HG02678 (cell line): ENCODE measurements around the gene SPNS1.
"Not testable (repeated sequence)": the region's sequence is repeated elsewhere in the genome, so short reads cannot be mapped to it uniquely, and the experiment has no call there.

Experiments
- ATAC-seq: cut with Tn5 transposase; IDR thresholded peaks from one replicate; pipeline ENCODE4 v1.9.1; 2021; ENCODE audit warnings: mild to moderate bottlenecking, moderate library complexity; ENCODE audit not compliant: unreplicated experiment

Gene SPNS1

DNA sequence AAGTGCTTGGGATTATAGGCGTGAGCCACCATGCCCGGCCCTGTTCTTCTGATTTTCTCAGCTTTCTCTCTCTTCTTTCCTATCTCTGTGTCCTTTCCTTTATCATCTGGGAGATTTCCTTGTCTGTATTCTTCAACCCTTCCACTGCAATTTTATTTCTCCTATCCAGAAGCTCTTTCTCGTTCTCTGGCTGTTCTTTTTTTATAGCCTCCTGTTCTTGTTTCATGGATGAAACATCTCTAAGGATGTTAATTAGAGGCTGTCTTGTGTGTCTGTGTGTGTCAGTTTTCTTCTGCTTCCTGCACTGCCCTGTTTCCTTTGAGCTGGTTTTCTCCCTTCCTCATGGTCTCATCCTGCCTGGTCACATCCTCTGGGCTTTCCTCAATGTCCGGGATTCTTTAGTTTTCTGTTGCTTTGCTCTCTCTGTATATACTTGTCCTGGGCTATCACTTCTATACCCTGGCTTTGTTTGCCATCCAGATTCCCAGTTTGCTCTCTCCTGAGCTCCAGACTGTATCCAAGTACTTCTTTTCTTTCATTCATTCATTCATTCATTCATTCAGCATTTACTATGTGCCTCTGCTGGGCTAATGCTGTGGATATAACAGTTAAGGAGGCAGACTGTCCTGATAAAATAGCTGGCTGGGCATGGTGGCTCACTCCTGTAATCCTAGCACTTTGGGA is 12.7 kb downstream of the SPNS1 start:
- ATAC-seq = no peak

DNA sequence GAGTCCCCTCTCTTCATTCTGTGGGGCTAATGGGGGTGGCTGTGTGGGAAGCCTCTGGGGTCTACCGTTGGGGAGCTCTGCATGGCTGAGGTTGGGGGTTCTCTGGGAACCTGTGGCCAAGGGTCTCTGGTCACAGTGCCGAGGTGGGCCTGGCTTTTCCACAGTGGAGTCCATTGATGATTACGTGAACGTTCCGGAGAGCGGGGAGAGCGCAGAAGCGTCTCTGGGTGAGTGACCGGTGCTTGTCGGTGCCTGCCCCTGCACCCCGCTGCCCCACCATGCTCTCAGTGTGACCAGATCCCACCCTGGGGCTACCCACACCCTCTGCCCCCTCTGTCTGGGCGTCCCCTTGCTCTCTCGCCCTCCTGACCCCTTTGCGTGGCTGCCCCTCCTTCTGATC is 14.8 kb downstream of the SPNS1 start:
- ATAC-seq = no peak

DNA sequence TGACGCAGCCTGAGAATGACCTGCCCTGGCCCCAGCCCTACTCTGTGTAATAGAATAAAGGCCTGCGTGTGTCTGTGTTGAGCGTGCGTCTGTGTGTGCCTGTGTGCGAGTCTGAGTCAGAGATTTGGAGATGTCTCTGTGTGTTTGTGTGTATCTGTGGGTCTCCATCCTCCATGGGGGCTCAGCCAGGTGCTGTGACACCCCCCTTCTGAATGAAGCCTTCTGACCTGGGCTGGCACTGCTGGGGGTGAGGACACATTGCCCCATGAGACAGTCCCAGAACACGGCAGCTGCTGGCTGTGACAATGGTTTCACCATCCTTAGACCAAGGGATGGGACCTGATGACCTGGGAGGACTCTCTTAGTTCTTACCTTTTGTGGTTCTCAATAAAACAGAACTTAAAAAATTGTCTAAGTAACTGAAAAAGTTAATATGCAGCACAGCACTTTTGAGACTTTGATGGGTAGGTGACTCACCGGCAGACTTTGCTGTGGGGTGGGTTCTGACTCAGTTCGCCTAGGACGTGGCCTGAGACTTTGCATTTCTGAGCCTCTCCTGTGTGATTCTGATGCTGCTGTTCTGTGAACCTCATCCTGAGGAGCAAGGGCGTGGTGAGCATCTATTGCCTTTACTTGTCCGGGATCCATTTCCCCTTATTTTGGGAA is 15.9 kb downstream of the SPNS1 start:
- no peak for ATAC-seq

DNA sequence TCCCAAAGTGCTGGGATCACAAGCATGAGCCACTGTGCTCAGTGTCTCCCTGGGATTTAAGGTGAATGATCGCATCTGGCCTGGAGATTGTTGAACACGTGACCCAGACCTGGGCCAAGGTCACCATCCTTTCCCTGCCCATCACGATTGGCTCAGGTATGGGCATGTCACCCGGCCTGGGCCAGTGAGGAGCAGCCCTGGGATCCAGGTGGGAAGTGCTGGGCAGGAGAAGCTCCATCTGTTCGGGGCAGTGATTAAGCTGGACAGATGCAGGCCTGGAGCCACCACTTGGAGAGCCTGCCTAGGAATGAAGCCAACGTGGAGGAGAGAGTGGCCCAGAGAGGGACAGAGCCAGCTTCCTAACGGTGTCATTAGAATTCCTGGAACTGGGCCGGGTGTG is 17.1 kb downstream of the SPNS1 start:
- ATAC-seq = no peak

DNA sequence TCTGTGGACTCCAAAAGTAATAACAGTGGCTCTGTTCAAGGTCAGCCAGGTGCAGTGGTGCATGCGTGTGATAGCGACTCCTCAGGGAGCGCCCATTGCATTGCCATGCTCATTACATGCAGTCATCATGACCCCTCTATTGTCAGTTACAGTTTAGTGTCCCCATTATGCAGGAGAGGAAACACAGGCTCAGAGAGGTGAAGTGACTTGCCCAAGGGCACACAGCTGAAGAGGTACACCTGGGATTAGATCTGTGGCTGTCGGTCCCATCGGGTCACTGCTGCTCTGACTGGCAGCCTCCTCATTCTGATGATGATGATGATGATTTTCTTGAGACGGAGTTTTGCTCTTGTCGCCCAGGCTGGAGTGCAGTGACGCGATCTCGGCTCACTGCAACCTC is 17.9 kb downstream of the SPNS1 start:
- no peak for ATAC-seq

DNA sequence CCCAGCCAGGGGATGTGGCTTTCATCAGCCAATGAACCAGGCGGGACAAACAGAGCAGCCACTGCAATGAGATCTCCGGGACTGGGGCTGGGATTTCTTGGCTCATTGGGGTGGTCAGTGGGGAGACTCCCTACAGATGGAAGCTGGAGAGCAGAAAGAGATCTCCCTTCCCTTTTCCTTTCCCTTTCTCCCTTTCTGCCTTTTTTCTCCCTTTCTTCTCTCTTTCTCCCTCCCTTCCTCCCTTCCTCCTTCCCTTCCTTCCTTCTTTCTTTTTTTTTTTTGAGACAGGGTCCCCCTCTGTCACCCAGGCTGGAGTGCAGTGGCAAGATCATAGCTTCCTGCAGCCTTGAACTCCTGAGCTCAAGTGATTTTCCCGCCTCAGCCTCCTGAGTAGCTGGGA is 24.3 kb downstream of the SPNS1 start:
- ATAC-seq = no peak

DNA sequence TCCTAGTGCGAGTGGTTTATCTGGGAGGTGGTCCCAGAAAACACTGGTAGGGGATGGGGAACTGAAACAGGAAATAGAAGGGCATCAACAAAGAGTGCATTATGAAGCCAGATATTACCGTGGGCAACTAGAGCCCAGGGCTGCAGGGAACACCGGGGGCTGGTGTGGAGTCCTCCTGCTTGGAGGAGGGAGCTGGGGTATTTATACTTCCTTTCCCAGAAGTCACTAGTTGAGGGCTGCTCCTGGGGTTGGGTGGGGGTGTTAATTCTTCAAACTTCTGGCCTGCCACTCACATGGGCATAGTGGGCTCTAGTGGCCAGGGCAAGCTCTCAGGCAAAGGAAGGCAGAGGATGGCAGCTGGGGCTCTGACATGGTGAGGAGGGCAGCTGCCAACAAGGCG is 25.0 kb downstream of the SPNS1 start:
- no peak for ATAC-seq

DNA sequence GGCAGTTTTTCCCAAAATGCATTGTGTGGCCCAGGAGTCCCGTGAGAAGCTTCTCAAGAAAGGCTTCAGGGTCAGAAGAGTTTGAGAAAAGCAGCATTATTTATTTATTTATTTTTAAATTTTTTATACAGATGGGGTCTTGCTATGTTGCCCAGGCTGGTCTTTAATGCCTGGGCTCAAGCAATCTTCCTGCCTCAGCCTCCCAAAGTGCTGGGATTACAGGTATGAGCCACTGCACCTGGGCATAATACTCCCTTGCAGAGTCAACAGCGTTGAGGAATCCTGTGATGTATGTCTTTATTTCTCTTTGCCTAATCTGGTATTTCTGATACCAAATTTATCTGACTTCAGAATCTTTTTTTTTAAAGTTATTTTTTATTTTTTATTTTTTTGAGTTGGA is 25.4 kb downstream of the SPNS1 start:
- no peak for ATAC-seq

DNA sequence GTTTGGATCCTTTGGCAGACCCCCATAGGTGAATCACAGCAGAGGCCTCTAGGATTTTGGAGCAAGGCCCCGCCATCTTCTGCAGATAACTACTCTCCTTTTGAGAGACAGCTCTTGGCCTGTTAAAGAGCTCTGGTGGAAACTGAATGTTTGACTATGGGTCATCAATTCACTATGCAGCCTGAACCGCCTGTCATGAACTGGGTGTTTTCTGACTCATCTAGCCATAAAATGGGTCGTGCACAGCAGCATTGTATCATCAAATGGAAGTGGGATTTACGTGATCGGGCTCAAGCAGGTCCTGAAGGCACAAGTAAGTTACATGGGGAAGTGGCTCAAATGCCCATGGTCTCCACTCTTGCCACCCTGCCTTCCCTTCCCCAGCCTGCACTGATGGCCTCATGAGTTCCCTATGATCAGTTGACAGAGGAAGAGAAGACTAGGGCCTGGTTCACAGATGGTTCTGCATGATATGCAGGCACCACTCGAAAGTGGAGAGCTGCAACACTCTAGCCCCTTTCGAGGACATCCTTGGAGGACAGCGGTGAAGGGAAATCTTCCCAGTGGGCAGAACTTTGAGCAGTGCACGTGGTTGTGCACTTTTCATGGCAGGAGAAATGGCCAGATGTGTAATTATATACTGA is 30.0 kb downstream of the SPNS1 start:
- ATAC-seq = not testable (repeated sequence)

DNA sequence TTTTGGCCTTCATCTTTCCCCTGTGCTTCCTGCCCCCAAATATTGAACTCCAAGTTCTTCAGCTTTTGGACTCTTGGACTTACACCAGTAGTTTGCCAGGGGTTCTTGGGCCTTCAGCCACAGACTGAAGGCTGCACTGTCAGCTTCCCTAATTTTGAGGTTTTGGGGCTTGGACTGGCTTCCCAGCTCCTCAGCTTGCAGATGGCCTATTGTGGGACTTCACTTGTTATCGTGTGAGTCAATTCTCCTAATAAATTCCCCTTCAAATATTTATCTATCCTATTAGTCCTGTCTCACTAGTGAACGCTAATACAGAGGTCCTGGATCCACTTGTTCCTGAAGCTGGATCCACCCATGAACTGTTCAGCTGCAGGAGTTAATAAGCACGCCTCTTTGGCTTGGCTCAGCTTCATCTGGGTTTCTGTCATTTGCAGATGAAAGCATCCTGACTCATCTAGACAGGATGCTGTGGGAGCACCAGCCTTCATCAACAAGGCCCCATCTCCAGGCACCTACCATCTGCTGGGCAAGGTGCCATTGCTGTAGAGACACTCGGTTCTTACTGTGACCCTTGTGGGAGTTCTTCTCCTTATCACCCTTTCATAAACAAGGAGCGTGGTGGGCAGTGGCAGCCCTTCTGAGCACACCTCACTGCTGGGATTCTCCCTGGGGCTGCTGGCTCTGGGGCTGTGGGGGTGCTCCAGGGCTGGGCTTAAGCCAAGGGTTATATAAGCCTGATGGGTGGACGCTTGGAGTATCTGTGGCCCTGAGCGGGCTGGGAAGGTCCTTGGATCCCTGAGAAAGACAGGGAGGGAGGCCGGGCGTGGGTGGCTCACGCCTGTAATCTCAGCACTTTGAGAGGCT is 33.4 kb downstream of the SPNS1 start:
- no peak for ATAC-seq

DNA sequence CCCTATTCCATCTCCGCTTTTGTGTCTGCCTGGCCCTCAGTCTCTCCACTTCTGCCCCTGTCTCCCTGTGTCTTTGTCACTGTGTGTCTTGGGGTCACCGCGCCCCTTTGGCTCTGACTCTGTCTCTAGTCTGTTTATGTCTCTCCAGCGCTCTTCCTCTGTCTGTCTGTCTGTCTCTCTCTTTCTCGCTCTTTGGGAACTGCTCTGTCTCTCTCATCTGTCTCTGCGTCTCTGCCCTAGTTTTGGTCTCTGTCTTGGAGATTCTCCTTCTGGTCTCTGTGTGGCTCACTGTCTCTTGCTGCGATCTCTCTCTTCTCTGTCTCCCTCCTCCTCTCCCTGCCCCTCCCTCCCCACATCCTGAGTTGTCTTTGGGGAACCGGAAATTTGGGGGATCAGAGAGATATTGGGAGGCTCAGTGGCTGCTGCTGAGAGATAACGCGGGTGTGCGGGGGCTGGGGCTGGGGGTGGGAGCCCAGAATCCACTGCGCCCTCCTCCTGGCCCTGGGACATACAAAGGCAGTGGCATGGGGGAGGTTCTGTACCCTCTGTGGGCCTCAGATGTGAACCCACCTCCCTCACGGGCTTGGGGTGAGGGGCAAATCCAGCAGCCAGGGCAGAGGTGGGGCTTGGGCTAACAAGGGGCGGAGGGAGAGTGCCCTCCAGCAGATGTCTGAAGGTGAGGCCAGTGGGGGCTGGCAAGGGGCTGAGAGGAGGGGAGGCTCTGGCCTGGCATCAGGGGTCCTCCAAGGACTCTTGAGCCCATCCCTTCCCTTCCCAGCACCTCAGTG is 34.7 kb downstream of the SPNS1 start:
- ATAC-seq = no peak

DNA sequence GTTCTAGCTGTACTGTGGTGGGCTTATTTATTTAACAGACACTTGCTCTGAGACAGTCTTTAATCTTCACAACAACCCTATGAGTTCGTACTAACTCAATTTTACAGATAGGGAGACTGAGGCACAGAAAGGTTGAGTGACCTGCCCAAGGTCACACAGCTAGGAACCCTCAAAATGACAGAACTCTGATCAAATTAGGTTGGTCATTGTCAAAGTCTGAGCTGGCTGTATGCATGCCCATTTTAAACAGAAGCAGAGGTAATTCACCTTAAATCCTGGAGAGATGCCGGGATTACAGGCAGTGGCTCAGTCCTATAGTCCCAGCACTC is 35.2 kb downstream of the SPNS1 start:
- ATAC-seq = no peak

DNA sequence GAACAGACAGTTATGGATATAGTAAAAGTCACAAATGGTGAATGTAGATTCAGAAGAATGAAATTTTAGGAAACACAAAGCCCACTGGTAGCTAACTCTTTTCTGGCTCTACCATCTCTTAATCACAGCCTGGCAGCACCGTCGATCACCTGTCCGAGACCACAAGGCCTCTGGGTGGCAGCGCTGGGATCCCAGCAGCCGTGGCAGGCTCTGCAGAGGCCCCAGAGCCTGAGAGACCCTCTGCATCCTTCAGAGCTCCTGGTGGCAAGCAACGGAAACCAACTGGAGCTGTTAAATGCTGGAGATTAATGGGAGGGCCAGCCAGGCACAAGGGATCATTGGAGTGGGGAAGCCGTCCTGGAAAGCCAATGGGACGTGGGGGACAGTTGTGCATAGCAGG is 36.5 kb downstream of the SPNS1 start:
- no peak for ATAC-seq

DNA sequence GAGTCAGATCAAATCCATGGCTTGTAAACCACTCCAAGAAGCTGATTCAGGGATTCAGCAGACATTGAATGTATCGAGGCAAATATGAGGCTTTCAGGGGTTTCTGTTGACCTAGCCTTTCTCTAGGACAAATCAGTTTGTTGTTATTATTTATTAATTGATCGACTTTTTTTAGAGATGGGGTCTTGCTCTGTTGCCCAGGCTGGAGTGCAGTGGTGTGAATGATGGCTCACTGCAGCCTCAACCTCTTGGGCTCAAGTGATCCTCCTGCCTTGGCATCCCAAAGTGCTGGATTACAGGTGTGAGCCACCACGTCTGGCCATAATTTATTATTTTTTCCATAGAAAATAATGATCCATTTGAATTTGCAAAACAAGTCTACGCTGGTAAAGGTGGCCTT is 37.3 kb downstream of the SPNS1 start:
- no peak for ATAC-seq

DNA sequence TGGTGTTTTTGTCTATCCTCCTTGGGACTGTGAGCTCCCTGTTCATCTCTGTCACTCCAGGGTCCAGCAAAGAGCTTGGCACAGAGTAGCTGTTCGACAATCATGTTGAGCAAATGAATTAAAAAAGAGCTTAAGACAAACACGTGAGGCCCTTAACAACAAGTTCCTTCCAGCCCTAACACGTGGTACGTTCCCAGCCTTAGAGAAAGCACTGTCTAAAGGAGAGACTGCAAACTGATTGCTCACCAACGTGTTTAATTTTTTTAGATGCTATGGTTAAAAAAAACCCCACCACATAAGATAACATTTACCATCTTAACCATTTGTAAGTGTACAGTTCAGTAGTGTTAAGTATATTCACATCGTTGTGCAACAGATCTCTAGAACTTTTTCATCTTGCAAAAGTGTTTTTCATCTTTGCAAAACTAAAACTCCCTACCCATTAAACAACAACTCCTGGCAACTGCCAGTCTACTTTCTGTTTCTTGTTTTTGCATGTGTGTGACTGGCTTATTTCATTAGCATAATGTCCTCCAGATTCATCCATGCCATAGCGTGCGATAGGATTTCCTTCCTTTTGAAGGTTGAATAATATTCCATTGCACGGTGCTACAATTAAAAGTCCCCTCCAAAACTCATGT is 38.5 kb downstream of the SPNS1 start:
- ATAC-seq = no peak

DNA sequence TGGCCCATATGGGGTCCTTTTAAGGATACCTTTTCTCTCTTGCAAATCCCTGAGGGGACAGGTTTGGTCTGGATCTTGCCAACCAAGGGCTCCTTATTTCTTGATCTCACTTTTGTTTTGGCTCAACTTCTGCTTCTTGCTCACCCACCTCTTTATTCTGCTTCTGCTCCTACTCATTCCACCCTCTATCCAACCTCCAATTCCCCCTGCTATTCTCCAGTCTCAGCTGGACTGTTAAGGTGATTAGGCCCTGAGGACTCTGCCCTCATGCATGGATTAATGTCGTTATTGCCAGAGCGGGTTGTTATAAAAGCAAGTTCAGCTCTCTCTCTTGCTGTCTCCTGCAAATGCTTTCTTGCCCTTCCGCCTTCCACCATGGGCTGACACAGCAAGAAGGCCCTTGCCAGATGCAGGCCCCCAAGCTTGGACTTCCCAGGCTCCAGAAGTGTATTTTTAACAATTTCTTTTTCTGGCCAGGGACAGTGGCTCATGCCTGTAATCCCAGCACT is 40.0 kb downstream of the SPNS1 start:
- no peak for ATAC-seq

DNA sequence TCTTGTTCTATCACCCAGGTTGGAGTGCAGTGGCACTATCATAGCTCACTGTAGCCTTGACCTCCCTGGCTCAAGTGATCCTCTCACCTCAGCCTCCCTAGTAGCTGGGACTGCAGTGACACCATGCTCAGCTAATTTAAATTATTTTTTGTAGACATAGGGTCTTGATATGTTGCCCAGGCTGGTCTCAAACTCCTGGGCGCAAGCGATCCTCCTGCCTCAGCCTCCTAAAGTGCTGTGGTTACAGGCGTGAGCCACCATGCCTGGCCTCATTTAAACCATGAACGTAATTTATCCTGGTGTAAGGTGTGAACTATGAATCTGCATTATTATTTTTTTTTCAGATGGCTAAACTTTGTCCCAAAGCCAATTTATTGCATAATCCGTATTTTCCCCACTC is 47.6 kb downstream of the SPNS1 start:
- ATAC-seq = no peak

DNA sequence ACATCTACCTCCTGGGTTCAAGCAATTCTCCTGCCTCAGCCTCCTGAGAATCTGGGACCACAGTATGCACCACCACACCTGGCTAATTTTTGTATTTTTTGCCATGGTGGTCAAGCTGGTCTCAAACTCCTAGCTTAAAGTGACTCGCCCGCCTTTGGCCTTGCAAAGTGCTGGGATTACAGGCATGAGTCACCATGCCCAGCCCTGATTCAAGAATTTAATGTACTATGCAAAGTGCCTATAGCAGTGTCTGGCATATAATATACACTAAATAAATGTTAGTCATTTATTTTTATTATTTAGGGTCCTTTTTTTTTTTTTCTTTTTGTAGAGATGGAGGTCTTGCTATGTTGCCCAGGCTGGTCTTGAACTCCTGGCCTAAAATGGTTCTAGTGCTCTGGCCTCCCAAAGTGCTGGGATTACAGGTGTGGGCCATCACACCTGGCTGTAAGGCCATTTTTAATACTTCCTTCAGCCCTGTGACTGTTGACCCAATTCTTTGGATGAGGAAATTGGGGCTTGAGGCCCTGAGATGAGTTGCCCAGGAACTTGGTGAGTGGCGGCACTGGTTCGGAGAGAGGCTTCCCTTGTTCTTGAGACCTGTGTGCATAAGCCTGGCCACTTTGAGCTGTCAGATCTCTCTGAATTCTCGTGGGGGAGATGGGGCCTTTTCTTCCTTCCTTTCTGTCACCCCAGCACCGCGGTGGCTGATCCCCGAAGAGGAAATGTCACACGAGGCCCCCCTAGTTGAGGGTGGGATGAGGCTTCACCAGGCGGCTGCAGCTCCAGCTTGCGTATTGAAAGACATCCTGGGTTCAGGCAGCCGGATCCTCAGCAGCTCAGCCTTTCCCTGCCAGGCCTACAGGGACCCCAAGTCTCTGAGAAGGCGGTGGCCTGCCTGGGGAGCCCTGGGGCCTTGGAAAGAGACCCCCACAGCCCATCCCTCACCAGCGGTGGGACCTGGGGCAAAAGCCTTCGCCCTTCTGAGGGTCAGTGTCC is 49.0 kb downstream of the SPNS1 start:
- ATAC-seq = no peak

DNA sequence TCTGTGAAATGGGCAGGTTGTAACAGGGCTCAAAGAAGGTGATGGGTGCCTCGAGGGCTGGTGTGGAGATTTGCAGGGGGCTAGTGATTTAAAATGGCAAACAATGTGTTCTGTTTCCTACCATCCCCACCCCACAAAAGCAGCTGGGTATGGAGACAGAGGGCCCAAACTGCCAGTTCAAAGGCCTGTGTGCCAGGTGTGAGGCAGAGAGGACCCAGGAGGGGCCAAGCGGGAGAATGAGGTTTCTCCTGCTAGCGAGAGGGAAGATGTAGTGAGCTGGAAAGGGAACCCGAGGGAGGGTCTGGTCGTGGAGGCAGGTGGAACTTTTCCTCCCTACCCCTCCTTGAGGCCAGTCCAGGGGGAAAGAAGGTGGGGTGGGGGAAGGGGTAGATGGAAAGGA is 49.7 kb downstream of the SPNS1 start:
- ATAC-seq = no peak
